Stimulated activated CD4-positive, alpha-beta T cell treated with anti-CD3 and anti-CD28 coated beads, Interleukin-2, amount 100 ng/mL, for 24 hours (primary cell): ENCODE measurements around the gene COL8A1.
"Not testable (repeated sequence)": the region's sequence is repeated elsewhere in the genome, so short reads cannot be mapped to it uniquely, and the experiment has no call there.

Experiments used
- DNase-seq, 2 donors: peaks; one replicate each; pipeline ENCODE4 v3.0.0-alpha.2; 2020

The COL8A1 gene

GRCh38 chr3:99712291-99712954 lies 74.0 kb downstream of the COL8A1 start:
- DNase-seq, result no peak

DNA sequence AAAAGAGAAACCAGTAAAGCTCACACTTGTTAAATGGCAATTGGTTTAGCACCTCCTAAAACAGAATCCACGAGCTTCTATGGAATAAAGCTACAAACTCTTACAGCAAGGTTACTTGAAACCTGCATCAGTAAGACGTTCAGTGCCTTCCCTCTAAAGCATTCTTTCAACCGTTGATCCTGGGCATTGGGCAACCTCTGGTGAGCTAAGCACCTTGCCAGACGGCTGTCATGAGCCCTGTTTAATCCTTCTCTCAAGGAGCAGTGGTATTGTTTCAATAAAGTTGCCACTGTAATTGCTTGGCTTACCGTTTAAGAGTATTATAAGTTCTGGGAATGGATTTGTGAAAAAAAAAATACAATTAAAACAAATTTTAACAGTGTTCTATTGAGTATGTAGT lies 75.0 kb downstream of the COL8A1 start:
- no peak for DNase-seq

- no peak for DNase-seq
These were observed 75.8 kb downstream of the COL8A1 start for GRCh38 chr3:99714146-99714545.

DNA sequence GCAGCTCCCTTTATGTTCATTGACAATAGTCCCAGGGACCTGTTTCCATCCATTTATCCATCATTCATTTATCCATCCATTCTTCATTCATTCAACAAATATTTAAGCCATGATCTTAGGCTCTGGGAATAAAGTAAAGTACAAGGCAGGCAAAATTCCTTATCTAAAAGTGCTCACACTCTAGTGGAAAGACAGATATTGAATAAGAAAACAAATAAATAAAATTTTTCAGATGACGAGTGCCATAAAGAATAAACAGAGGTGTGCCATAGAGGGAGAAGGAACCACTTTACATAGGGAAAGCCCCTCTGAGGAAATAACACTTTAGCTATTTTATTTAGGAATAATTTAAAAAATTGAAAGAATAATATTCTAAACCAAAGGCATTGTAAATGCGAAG lies 76.2 kb downstream of the COL8A1 start:
- no peak for DNase-seq

- no peak for DNase-seq
These were observed 78.1 kb downstream of the COL8A1 start for GRCh38 chr3:99716463-99716995.

DNA sequence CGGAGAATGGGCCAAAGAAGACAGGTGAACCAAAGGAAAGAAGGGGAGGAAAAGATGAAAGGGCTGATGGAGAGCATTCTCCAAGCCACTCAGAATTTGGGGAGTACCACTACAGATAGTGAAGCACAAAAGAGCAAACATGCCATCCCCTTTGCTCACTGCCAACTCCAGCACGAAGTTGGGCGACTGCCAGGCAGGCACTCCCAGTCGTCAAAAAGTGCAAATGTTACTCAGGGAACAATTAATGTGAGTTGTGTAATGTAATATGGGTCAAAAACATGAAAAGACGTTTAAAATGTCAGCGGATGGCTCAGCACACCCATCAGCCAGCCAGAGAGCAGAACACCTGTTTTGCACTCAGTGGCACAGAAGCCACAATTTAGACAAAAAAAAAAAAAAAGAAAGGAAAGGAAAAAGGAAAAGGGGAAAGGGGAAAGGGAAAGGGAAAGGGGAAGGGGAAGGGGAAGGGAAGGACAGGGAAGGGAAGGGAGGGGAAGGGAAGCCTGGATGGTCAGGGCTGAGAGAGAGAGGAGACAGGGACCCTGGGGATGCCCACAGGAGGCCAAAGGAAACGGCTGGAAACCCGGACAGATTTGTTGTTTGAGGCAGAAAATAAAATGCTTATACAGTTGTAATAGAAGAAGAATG lies 82.7 kb downstream of the COL8A1 start:
- DNase-seq, result no peak

DNA sequence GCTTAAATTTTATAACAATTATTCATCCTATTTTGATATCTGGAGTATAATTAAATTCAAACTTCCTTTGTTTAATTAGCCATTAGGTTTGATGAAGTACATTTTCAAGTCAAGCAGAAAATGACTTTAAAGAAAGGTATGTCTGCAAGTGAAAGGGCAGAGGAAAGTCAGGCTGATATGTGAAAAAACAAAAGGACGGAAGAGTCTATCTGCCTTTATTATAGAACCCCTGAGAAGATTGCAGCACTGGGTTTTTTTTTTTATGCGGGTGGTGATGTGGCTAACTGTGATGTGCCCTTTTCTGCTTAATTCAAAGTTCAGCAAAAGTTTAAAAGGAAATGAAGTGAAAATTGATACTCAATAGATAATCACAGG lies 83.2 kb downstream of the COL8A1 start:
- no peak for DNase-seq

DNA sequence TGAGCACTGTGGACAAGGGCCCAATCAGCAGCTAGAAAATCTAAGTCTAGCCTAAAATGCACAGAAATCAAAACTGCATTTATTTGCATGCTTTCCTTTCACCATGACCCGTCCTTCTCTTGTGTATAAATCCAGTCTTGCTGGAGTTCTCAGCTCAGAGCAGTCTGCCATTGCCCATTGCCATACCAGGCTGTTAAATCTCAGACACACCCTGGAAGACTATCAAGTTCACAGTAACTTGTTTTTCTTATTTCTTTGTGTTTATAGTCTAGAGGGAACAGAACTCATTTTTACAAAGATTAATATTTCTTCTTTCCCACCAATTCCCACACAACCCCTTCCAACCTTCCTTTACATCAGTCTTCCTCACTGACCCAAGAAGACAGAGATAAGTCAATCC lies 85.9 kb downstream of the COL8A1 start:
- DNase-seq, result no peak

DNA sequence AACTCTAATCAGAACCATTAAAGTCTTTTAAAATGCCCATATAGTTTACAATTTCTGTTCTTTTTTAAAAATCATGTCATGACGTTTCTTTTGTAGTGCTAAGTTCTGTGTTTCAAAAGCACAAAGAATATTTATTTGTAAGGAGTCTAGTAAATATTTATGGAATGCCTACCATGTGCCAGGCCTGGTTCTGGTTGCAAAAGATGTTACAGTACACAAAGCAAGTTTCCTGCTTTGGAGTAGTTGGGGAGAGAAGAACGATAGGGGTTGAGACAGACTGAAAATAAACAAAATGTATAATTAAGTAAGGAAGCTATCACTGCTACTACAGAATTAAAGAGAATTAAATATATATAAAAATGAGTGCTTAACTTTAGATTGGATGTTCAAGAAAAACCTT lies 92.5 kb downstream of the COL8A1 start:
- DNase-seq, result no peak

DNA sequence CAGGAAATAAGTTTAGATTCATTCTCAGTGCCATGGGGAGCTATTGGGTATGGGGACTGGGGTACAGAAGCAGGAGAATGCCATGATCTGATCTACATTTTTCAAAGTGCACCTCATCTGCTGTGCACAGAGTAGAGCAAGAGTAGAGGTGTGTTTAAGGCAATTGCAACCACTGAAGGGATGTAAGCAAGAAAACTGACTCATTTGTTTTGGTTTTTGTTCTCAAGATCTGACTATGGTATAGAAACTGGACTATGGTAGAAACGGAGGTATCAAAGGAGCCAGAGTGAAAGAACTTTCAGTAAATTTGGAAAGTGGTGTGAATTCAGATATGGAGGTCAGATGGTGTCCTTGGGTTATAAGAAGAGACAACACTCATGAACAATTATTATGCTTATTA lies 93.1 kb downstream of the COL8A1 start:
- DNase-seq, result no peak

GRCh38 chr3:99740371-99740770 lies 102.0 kb downstream of the COL8A1 start:
- DNase-seq, result not testable (repeated sequence)

GRCh38 chr3:99741588-99741987 lies 103.2 kb downstream of the COL8A1 start:
- DNase-seq, result no peak

- DNase-seq, result no peak
These were observed 109.5 kb downstream of the COL8A1 start for GRCh38 chr3:99747915-99748314.

DNA sequence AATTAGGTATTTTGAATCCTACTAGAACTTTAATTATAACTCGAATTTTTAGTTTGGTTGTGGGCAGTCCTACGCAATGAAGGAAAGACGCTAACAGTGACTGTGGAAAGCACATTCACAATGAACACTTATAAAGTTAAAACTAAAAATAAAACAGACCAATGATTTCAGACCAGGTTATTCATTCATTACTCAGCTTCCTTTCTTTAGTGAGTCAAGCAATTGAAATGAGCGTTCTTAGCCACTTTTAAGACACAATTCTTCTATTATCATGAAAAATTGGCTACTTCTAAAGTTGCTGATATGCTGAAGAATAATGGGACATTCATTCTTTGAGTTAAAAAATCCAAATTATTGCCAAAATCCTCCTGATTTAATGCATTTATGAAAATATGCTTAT lies 113.3 kb downstream of the COL8A1 start:
- DNase-seq, result no peak

- peak in 1 of 2 donors; percentile 5 for DNase-seq
These were observed 115.0 kb downstream of the COL8A1 start for GRCh38 chr3:99753268-99753975.

DNA sequence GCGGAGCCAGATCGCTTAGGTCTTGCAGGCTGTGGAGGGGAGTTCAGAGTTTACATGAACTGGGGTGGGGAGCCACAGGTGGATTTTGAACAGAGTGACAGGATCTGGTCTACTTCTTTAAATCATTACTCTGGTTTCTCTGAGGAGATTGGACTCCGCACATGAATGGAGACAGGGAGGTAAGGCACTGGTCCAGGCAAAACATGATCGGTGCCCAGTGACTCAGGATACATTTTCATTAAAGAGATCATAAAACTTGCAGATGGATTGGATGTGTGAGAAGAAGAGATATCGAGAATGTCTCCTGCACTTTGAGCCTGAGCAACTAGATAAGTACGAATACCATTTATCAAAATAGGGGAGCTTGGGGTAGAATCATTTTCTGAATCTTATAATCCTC lies 117.4 kb downstream of the COL8A1 start:
- DNase-seq, result no peak

DNA sequence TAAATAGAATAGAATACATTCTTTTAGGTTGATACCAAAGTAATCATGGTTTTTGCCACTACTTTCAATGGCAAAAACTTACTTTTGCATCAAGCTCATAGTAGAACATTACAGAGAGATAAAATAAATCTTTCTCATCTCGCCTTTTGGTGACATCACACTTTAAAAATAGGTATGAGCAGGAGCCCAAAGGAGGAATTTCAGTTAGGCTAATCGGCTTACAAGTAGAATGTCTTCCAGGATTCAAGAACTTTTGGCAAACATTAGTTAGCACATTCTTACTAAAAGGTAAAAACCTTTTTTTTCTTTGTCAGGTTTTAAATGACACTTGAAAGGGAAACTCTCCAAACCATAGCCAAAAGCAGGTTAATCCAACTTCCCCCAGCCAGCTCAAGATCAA lies 119.6 kb downstream of the COL8A1 start:
- DNase-seq, result no peak

DNA sequence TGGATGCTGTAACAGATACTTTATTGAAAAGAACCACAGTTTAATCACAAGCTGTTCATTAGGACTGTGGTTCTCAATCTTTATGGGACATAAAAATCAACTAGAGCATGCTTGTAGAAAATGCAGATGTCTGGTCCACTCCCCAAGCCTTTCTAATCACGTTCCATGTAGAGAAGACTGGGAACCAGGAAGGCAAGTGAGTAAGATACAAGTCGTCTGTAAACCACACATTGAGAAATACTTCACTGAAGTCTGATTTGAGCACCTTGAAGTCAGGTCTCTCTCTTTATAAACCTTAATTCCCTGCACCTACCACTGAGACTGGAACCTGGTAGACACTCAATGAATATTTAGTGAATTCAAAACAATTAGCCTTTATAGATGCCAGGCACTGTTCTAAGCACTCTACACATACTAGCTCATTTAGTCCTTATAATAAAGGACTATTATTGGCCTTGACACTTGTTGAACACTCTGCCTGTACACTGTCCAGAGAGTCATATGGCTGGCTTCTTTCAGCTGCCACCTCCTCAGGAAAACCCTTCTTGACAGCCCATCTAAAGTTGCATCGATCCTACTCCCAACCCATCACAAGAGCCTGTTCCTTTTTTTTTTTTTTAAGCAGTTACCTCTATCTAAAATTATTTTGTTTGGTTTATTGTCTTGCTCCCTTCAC lies 120.2 kb downstream of the COL8A1 start:
- DNase-seq, result no peak

GRCh38 chr3:99760031-99760430 lies 121.6 kb downstream of the COL8A1 start:
- no peak for DNase-seq

GRCh38 chr3:99760629-99761028 lies 122.2 kb downstream of the COL8A1 start:
- DNase-seq, result no peak

- DNase-seq, result no peak
These were observed 123.2 kb downstream of the COL8A1 start for GRCh38 chr3:99761415-99762165.

DNA sequence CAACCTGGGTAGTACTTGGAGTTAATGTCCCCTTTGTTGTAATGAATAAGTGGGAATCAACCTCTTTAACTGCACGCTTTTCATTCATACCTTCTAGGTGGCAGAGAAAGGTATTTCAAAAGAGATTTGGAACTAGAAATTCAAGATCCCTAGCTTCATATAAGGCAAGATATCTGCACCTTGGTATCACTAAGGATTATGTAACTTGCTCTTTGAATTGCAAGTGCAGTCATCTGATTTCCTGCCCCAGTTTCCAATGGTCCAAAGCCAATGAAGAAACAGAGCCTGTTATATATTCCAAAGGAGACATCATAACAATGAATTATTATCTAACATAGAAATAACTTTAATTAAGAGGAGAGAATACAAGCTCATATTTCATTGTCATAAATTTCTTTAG lies 124.5 kb downstream of the COL8A1 start:
- DNase-seq, result no peak

GRCh38 chr3:99764377-99764776 lies 126.0 kb downstream of the COL8A1 start:
- DNase-seq, result no peak
